NCI-H526 (cell line): ENCODE results near the gene DLGAP3.
"Not testable (repeated sequence)": the region's sequence is repeated elsewhere in the genome, so short reads cannot be mapped to it uniquely, and the experiment has no call there.

Experiments
- DNase-seq, 2 experiments: peaks; one replicate each; lab custom pipeline; 2025; lab: John Stamatoyannopoulos, UW

DLGAP3 gene

DNA sequence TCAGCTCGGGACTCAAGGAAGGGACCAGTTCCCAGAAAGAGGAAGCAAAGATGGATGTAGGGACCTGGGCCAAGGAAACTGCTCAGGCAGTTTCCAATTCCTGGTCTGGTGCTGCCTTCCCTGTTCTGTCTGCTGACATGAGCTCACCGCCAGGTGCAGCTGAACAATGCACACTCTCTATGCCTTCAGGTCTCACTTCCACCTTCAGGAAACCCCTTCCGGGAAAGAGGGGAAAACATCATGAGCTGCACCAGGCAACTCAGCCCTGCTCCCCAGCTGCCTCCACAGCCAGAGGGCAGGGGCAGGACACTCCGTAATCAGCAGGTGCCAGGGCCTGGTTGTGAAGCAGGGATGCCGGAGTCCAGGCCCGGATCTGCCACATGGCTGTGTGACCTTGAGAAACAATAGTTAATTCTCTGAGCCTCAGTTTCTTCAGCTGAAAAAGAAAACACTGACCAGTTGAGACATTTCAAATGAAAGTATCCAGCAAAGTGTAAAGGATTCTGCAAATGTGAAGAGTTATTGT is 97.7 kb downstream of the DLGAP3 start:
- DNase-seq: no peak

DNA sequence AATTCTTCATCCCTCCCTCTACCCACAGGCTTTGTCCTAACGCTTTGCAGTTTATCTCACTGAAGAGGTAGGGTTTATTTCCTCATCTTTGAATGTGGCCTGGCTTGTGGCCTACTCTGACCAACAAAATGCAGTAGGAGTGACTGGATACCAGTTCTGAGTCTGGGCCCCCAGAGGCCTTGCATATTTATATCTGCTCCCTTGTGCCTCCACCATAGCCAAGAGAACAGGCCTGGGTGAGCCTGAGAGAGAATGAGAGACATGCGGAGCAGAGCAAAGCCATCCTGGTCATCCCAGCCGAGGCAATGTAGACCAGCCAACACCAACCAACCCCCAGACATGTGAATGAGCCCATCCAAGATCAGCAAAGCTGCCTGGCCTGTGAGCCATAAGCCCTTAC is 100.2 kb downstream of the DLGAP3 start:
- no peak for DNase-seq

GRCh38 chr1:34828611-34829010 is 100.8 kb downstream of the DLGAP3 start:
- no peak for DNase-seq

DNA sequence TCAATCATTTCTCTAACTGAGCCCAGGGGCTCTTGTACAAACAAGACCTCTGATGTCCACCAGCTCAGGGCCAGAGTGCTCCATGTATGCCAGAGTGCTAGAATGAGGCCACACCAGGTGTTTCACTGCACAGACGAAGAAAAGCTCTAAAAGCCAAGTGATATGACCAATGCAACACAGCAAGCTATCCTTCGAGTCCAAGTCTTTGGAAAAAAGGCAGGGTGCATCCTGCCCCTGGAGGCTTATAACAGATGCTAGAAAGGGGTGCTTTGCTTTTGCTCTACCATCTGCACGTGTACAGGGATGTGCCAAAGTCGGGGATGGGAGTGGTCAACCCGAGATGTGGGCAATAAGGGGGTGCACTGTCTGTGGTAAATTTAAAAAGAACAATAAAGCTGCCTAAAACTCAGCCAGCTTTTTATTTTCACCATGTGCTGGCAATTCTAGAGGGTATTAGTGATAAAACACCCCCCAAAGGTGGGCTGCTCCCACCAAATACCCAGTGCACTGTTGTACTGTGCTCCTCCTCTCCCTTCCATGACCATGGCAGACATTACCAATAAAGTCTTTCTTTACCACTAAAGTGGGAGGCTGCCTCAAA is 102.0 kb downstream of the DLGAP3 start:
- DNase-seq: no peak

DNA sequence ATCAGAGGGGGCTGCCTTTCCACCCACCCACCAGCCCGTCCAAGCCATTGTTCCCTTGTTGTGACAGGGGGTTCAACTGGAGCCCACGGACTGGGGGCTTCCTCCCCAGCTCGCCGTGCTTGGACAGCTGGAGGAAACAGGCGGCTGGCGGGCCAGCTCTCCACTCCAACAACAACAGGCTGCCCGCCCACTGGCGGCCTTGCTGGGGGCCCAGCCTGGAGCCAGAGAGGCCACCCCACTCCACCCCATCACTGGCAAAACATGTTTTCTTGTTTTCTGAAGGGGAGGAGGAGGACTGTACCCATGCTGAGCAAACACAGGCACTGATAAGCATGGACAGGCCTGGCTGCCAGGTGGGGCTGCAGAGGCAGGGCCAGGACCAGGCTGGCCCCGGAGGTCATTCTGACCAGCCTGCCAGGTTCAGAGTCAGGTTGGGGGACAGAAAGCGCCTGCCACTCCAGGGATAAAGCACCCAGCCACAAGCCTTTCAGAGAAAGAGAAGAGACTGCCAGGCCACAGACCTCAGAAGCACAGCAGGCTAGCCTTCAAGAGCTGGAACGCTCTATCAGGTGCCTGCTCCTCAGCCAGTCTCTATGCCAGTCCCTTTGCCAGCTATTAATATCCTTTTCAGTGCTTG is 103.9 kb downstream of the DLGAP3 start:
- no peak for DNase-seq

- no peak for DNase-seq
These were observed 104.5 kb downstream of the DLGAP3 start for GRCh38 chr1:34824817-34825454.

DNA sequence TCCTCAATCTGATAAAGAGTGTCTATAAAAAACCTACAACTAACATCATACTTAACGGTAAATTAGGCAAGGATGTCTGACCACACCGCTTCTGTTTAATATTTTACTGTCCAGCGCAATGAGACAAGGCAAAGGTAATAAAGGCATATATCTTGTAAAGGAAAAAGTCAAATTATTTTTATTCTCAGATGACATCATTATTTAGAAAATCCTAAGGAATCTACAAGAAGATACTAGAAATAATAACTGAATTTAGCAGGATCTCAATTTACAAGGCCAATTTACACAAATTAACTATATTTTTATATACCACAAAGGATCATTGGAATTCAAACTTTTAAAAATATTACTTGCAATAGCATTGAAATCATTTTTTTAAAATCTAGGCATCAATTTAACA is 107.2 kb downstream of the DLGAP3 start:
- no peak for DNase-seq

GRCh38 chr1:34818862-34819261 is 110.6 kb downstream of the DLGAP3 start:
- DNase-seq: not testable (repeated sequence)

GRCh38 chr1:34816778-34817177 is 112.7 kb downstream of the DLGAP3 start:
- no peak for DNase-seq

DNA sequence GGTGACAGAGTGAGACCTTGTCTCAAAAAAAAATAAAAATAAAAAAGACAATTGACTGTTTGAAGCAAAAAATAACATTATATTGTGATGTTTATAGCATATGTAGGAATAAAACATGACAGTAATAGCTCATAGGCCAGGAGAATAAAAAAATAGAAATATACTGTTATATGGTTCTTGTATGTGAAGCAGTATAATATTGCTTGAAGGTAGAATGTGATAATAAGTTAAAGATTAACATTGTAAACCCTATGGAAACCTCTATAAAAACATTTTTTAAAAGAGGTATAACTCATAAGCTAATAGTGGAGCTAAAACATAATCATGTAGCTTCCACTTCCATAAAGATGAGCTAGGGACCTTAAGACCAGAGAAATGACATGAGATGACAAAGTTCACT is 113.1 kb downstream of the DLGAP3 start:
- DNase-seq: no peak
